KOPT-K1 (cell line): Measurements from ENCODE around the gene SLC16A10.
"Not testable (repeated sequence)": the region's sequence is repeated elsewhere in the genome, so short reads cannot be mapped to it uniquely, and the experiment has no call there.

ENCODE experiments used
- H3K27ac ChIP-seq: fragments of 200-600 bp; sonication (generic); 2 replicates; pipeline ENCODE4 v1.5.1; 2016; ENCODE audit warnings: antibody characterized with exemption, mild to moderate bottlenecking, low read depth, low read length; ENCODE audit not compliant: poor library complexity, severe bottlenecking
- H3K36me3 ChIP-seq: fragments of 200-600 bp; sonication (generic); 2 replicates; pipeline ENCODE4 v1.5.1; 2017; ENCODE audit warnings: antibody characterized with exemption, mild to moderate bottlenecking, low read length, moderate library complexity; ENCODE audit not compliant: insufficient read depth
- H3K9me3 ChIP-seq: fragments of 200-600 bp; sonication (generic); 2 replicates; pipeline ENCODE4 v1.5.1; 2017; ENCODE audit warnings: antibody characterized with exemption, low read length, mild to moderate bottlenecking; ENCODE audit not compliant: insufficient read depth, poor library complexity, severe bottlenecking

Gene SLC16A10

GRCh38 chr6:111176760-111177099 lies 89.4 kb downstream of the SLC16A10 start:
- Histone ChIP-seq H3K9me3 (peaks cover 14% of the 10 kb centered on the region), H3K27ac (no peak overlapping the region), H3K36me3 (no peaks in the 10 kb centered on the region)

GRCh38 chr6:111177131-111177530 lies 89.8 kb downstream of the SLC16A10 start:
- Histone ChIP-seq H3K36me3 (no peaks in the 10 kb centered on the region), H3K9me3 (peaks cover 14% of the 10 kb centered on the region), H3K27ac (no peak overlapping the region)

GRCh38 chr6:111183702-111184517 lies 96.6 kb downstream of the SLC16A10 start:
- H3K27ac ChIP-seq: no peak overlapping the region
- peaks cover 10% of the 10 kb centered on the region for H3K9me3 ChIP-seq
- H3K36me3 ChIP-seq: no peaks in the 10 kb centered on the region

- Histone ChIP-seq H3K36me3 (no peaks in the 10 kb centered on the region), H3K27ac (no peak overlapping the region), H3K9me3 (no peaks in the 10 kb centered on the region)
These were observed 97.7 kb downstream of the SLC16A10 start for GRCh38 chr6:111184827-111185532.

GRCh38 chr6:111185954-111186353 lies 98.7 kb downstream of the SLC16A10 start:
- H3K9me3 ChIP-seq: peaks cover 9% of the 10 kb centered on the region
- H3K36me3 ChIP-seq: no peaks in the 10 kb centered on the region
- no peak overlapping the region for H3K27ac ChIP-seq

GRCh38 chr6:111187874-111188273 lies 100.6 kb downstream of the SLC16A10 start:
- Histone ChIP-seq H3K36me3 (no peaks in the 10 kb centered on the region), H3K27ac (no peak overlapping the region)

GRCh38 chr6:111189666-111190210 lies 102.4 kb downstream of the SLC16A10 start:
- not testable (repeated sequence) for H3K27ac ChIP-seq, H3K36me3 ChIP-seq
- H3K9me3 ChIP-seq: peaks cover 12% of the 10 kb centered on the region

More at GRCh38 chr6:111187874-111188273, 100.6 kb downstream of the SLC16A10 start:
- peaks cover 12% of the 10 kb centered on the region for H3K9me3 ChIP-seq

GRCh38 chr6:111190637-111191036 lies 103.3 kb downstream of the SLC16A10 start:
- peaks cover 12% of the 10 kb centered on the region for H3K9me3 ChIP-seq
- no peaks in the 10 kb centered on the region for H3K36me3 ChIP-seq
- no peak overlapping the region for H3K27ac ChIP-seq

- peaks cover 12% of the 10 kb centered on the region for H3K9me3 ChIP-seq
- not testable (repeated sequence) for H3K27ac ChIP-seq, H3K36me3 ChIP-seq
These were observed 103.8 kb downstream of the SLC16A10 start for GRCh38 chr6:111191136-111191535.

GRCh38 chr6:111192911-111193555 lies 105.7 kb downstream of the SLC16A10 start:
- Histone ChIP-seq H3K27ac (no peak overlapping the region), H3K36me3 (no peaks in the 10 kb centered on the region), H3K9me3 (peaks cover 12% of the 10 kb centered on the region)

GRCh38 chr6:111195656-111196055 lies 108.4 kb downstream of the SLC16A10 start:
- no peaks in the 10 kb centered on the region for H3K36me3 ChIP-seq
- no peak overlapping the region for H3K27ac ChIP-seq
- H3K9me3 ChIP-seq: peaks cover 5% of the 10 kb centered on the region

GRCh38 chr6:111198841-111199240 lies 111.5 kb downstream of the SLC16A10 start:
- no peaks in the 10 kb centered on the region for H3K9me3 ChIP-seq
- H3K36me3 ChIP-seq: no peaks in the 10 kb centered on the region
- no peak overlapping the region for H3K27ac ChIP-seq

- no peaks in the 10 kb centered on the region for H3K9me3 ChIP-seq
- H3K36me3 ChIP-seq: no peaks in the 10 kb centered on the region
- H3K27ac ChIP-seq: no peak overlapping the region
These were observed 112.6 kb downstream of the SLC16A10 start for GRCh38 chr6:111199935-111200334.

GRCh38 chr6:111200350-111201243 lies 113.3 kb downstream of the SLC16A10 start:
- Histone ChIP-seq H3K9me3 (no peaks in the 10 kb centered on the region), H3K27ac (no peak overlapping the region), H3K36me3 (no peaks in the 10 kb centered on the region)
